Measurements from ENCODE around the gene HOXC13.

Gene HOXC13

GRCh38 chr12:53944209-53944608 lies 5.6 kb downstream of the HOXC13 start:
- POLR2A ChIA-PET: no interaction called here
- CTCF ChIA-PET: interaction anchor here (0.8 kb wide), 1 partner anchor 24 kb away, joined by 3 read pairs; no protein-coding TSS in a partner anchor
- no peak for DNase-seq (ENCODE audit: extremely low spot score)
- no peak for TF ChIP-seq FOXA1 (IDR thresholded peaks at IDR 0.05)
- TF ChIP-seq LEF1 (IDR thresholded peaks at IDR 0.05; ENCODE audit: borderline replicate concordance): no peak
- TF ChIP-seq PKNOX1 (IDR thresholded peaks at IDR 0.05): no peak
- no peak for TF ChIP-seq SUZ12 (IDR thresholded peaks at IDR 0.05)
- no peak for TF ChIP-seq NFRKB (IDR thresholded peaks at IDR 0.05)
- no peak for TF ChIP-seq FOXK2 (IDR thresholded peaks at IDR 0.05)
- TF ChIP-seq L3MBTL2 (conservative IDR thresholded peaks at IDR 0.05): no peak
- no peak for TF ChIP-seq FOXM1 (IDR thresholded peaks at IDR 0.05; ENCODE audit: borderline replicate concordance)
- no peak for TF ChIP-seq ARNT (IDR thresholded peaks at IDR 0.05)
- no peak for TF ChIP-seq HDGF (IDR thresholded peaks at IDR 0.05; ENCODE audit: borderline replicate concordance)
- no peak for TF ChIP-seq ZNF384 (IDR thresholded peaks at IDR 0.05)
- no peak for TF ChIP-seq TARDBP (IDR thresholded peaks at IDR 0.05)
- TF ChIP-seq ELF4 (IDR thresholded peaks at IDR 0.05): no peak
- TF ChIP-seq SP1 (IDR thresholded peaks at IDR 0.05): no peak
- TF ChIP-seq BHLHE40 (IDR thresholded peaks at IDR 0.05; ENCODE audit: borderline replicate concordance): no peak
- no peak for TF ChIP-seq CTBP1 (IDR thresholded peaks at IDR 0.05; ENCODE audit: borderline replicate concordance)

GRCh38 chr12:53944907-53945847 lies 6.5 kb downstream of the HOXC13 start:
- TF ChIP-seq L3MBTL2 (conservative IDR thresholded peaks at IDR 0.05) (no peak), SP1 (IDR thresholded peaks at IDR 0.05) (no peak), TARDBP (IDR thresholded peaks at IDR 0.05) (no peak), FOXM1 (IDR thresholded peaks at IDR 0.05; ENCODE audit: borderline replicate concordance) (no peak), ZNF384 (IDR thresholded peaks at IDR 0.05) (no peak), ELF4 (IDR thresholded peaks at IDR 0.05) (no peak), SUZ12 (IDR thresholded peaks at IDR 0.05) (no peak), FOXK2 (IDR thresholded peaks at IDR 0.05) (no peak), FOXA1 (IDR thresholded peaks at IDR 0.05) (no peak), HDGF (IDR thresholded peaks at IDR 0.05; ENCODE audit: borderline replicate concordance) (no peak), NFRKB (IDR thresholded peaks at IDR 0.05) (no peak), CTBP1 (IDR thresholded peaks at IDR 0.05; ENCODE audit: borderline replicate concordance) (no peak), BHLHE40 (IDR thresholded peaks at IDR 0.05; ENCODE audit: borderline replicate concordance) (no peak), ARNT (IDR thresholded peaks at IDR 0.05) (no peak)
- CTCF ChIA-PET: interaction anchor here (0.7 to 0.9 kb wide), 4 partner anchors 11 to 40 kb away, joined by 3 read pairs; partner anchors contain the start of gene HOXC10

GRCh38 chr12:53947743-53948142 lies 9.1 kb downstream of the HOXC13 start:
- CTCF ChIA-PET: no interaction called here
- POLR2A ChIA-PET: no interaction called here

More at GRCh38 chr12:53944907-53945847, 6.5 kb downstream of the HOXC13 start:
- DNase-seq (ENCODE audit: extremely low spot score): no peak
- POLR2A ChIA-PET: interaction anchor here (1.3 kb wide), 1 partner anchor 18 kb away, joined by 4 read pairs; no protein-coding TSS in a partner anchor

GRCh38 chr12:53948650-53949593 lies 10.3 kb downstream of the HOXC13 start:
- no peak for DNase-seq (ENCODE audit: extremely low spot score)
- TF ChIP-seq FOXA1 (IDR thresholded peaks at IDR 0.05) (no peak), SUZ12 (IDR thresholded peaks at IDR 0.05) (no peak), BHLHE40 (IDR thresholded peaks at IDR 0.05; ENCODE audit: borderline replicate concordance) (no peak), NFRKB (IDR thresholded peaks at IDR 0.05) (no peak), PKNOX1 (IDR thresholded peaks at IDR 0.05) (no peak)
- ChIA-PET CTCF (interaction anchor here (1.1 kb wide), 1 partner anchor 9 kb away, joined by 3 read pairs; no protein-coding TSS in a partner anchor), POLR2A (no interaction called here)

More at GRCh38 chr12:53947743-53948142, 9.1 kb downstream of the HOXC13 start:
- TF ChIP-seq TARDBP (IDR thresholded peaks at IDR 0.05) (no peak), FOXA1 (IDR thresholded peaks at IDR 0.05) (no peak), ARNT (IDR thresholded peaks at IDR 0.05) (no peak), NFRKB (IDR thresholded peaks at IDR 0.05) (no peak)
- DNase-seq (ENCODE audit: extremely low spot score): no peak

- CTCF ChIA-PET: interaction anchor here (0.9 to 1.1 kb wide), 2 partner anchors 10 to 192 kb away, joined by 3 read pairs; no protein-coding TSS in a partner anchor
- peak; percentile 38 for DNase-seq (ENCODE audit: extremely low spot score)
- TF ChIP-seq FOXA1 (IDR thresholded peaks at IDR 0.05) (no peak), HDGF (IDR thresholded peaks at IDR 0.05; ENCODE audit: borderline replicate concordance) (no peak), PKNOX1 (IDR thresholded peaks at IDR 0.05) (no peak), SP1 (IDR thresholded peaks at IDR 0.05) (no peak), TARDBP (IDR thresholded peaks at IDR 0.05) (no peak), L3MBTL2 (conservative IDR thresholded peaks at IDR 0.05) (no peak), FOXK2 (IDR thresholded peaks at IDR 0.05) (no peak), FOXM1 (IDR thresholded peaks at IDR 0.05; ENCODE audit: borderline replicate concordance) (no peak), BHLHE40 (IDR thresholded peaks at IDR 0.05; ENCODE audit: borderline replicate concordance) (no peak)
- POLR2A ChIA-PET: no interaction called here
Measured at GRCh38 chr12:53949631-53950436, 11.2 kb downstream of the HOXC13 start.

Measured in HEK293T (cell line).